ENCODE results near the gene PARK7. TPM values are rescaled to one million over a fixed set of nuclear protein-coding genes. Genes with fewer than 3 reads are reported as not detected.
A peak's percentile ranks its signal among the peaks of the same experiment; 100 is the strongest.

Gene PARK7
- polyA plus RNA-seq, 2 of the 4 experiments (the other 2 are of a cell fraction): 372 to 446 TPM

DNA sequence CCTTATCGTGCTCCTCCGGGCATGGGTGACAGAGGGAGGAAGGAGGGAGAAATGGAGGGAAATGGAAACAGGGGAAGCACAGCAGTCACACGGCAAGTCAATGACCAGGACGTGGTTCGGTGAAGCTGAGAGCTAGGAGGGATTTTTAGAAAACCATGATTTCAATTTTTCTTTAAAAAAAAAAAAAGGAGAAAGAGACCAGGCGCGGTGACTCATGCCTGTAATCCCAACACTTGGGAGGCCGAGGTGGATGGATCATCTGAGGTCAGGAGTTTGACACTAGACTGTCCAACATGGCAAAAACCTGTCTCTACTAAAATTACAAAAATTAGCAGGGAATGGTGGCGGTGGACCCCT is 20.1 kb upstream of the PARK7 start:
- no peaks in the 10 kb centered on the region for H3K9me3 ChIP-seq
- peak overlapping the region; percentile 65 for H3K4me2 ChIP-seq
- DNase-seq (ENCODE audit: low read depth in 1 of 2, low spot score in 1 of 2): no peak
- ChIA-PET CTCF (interaction anchor here (1.5 kb wide), 1 partner anchor 272 kb away, joined by 6 read pairs; no protein-coding TSS in a partner anchor), POLR2A (no interaction called here)
- FAIRE-seq: no peak
- TF ChIP-seq FOSB (CRISPR knock-in tag; IDR thresholded peaks at IDR 0.05): no peak
- TF ChIP-seq NR3C1 (IDR thresholded peaks at IDR 0.05): no peak
- 0 out of 2 replicates have a peak, but pooled peaks have one; percentile 30 for TF ChIP-seq FOSL2 (IDR thresholded peaks at IDR 0.05)
- peak; percentile 42 for TF ChIP-seq FOSL2 (CRISPR knock-in tag; IDR thresholded peaks at IDR 0.05)
- H3K4me3 ChIP-seq: no peak overlapping the region
- ATAC-seq: peak in 1 of 2 experiments; percentile 61; a peak in 3 of 6 replicates
- WGBS (ENCODE audit: missing lambda C conversion rate): 46% methylated on average over 9 of the region's 9 CpGs
- peak overlapping the region in 1 of 2 experiments; percentile 67; a peak in 3 of 6 replicates for H3K27ac ChIP-seq
- peaks cover 24% of the 10 kb centered on the region for H3K4me1 ChIP-seq

DNA sequence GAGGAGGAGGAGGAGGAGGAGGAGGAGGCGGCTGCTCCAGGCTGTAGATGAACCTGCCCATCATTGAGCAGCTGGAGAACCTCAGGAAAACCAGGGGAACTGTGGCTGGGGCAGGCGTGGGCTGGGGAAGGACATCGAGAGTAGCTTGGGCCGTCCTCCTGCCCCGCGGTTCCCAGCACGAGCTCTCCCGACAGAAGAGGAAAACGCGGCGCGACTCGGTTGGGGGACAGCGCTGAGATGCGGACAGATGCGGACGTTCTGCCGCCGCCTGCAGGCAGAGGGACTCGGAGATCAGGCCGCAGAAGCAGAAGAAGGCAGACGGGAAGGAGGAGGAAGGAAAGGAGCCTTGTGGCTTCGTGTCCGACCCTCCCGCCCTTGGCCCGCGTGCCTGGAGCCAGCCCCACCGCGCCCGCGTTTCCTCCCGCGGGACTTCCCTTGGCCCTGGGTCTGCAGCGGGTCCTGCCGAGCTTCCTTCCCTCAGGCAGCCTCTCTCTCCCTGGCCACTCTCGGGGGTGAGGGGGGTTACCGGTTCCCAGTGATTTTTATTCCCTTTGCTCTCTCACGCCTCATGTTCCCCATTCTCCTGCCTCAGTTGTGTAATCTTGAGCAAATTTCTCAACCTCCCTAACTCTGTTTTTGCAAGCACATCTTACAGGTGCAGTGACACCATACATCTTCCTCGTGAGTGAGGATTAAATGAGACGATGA is 19.1 kb upstream of the PARK7 start:
- TF ChIP-seq CBX8 (IDR thresholded peaks at IDR 0.05) (no peak), CBX2 (IDR thresholded peaks at IDR 0.05; ENCODE audit: borderline replicate concordance, low read depth) (no peak), HOXA7 (CRISPR knock-in tag; IDR thresholded peaks at IDR 0.05) (no peak), ZFP36 (IDR thresholded peaks at IDR 0.05; ENCODE audit: borderline replicate concordance, partially characterized antibody) (no peak), MAFK (IDR thresholded peaks at IDR 0.05; ENCODE audit: partially characterized antibody) (no peak), EHF (CRISPR knock-in tag; IDR thresholded peaks at IDR 0.05) (no peak)
- TF ChIP-seq, protein P1, sequence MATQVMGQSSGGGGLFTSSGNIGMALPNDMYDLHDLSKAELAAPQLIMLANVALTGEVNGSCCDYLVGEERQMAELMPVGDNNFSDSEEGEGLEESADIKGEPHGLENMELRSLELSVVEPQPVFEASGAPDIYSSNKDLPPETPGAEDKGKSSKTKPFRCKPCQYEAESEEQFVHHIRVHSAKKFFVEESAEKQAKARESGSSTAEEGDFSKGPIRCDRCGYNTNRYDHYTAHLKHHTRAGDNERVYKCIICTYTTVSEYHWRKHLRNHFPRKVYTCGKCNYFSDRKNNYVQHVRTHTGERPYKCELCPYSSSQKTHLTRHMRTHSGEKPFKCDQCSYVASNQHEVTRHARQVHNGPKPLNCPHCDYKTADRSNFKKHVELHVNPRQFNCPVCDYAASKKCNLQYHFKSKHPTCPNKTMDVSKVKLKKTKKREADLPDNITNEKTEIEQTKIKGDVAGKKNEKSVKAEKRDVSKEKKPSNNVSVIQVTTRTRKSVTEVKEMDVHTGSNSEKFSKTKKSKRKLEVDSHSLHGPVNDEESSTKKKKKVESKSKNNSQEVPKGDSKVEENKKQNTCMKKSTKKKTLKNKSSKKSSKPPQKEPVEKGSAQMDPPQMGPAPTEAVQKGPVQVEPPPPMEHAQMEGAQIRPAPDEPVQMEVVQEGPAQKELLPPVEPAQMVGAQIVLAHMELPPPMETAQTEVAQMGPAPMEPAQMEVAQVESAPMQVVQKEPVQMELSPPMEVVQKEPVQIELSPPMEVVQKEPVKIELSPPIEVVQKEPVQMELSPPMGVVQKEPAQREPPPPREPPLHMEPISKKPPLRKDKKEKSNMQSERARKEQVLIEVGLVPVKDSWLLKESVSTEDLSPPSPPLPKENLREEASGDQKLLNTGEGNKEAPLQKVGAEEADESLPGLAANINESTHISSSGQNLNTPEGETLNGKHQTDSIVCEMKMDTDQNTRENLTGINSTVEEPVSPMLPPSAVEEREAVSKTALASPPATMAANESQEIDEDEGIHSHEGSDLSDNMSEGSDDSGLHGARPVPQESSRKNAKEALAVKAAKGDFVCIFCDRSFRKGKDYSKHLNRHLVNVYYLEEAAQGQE (IDR thresholded peaks at IDR 0.05): no peak

DNA sequence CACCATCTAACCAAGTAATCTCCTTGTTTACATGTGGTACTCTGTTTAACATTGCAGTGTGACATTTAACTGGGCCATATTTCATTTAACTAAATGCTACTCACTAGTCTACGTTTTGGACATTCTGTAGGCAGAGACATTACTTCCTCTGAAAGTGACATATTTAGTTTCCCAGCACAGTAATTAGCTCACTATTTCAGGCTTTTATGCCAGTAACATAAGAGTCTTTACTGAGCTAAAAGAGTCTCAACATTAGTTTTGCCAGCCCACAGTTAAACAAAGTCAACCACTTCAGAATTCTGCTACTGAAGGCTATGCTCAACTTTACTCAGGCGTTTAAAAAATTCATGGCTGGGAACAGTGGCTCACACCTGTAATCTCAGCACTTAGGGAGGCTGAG is 18.3 kb upstream of the PARK7 start:
- Histone ChIP-seq H3K4me2 (no peak overlapping the region), H3K27ac (no peak overlapping the region), H3K9me3 (no peaks in the 10 kb centered on the region), H3K4me1 (peaks cover 24% of the 10 kb centered on the region), H3K4me3 (no peak overlapping the region)
- TF ChIP-seq, protein P2, sequence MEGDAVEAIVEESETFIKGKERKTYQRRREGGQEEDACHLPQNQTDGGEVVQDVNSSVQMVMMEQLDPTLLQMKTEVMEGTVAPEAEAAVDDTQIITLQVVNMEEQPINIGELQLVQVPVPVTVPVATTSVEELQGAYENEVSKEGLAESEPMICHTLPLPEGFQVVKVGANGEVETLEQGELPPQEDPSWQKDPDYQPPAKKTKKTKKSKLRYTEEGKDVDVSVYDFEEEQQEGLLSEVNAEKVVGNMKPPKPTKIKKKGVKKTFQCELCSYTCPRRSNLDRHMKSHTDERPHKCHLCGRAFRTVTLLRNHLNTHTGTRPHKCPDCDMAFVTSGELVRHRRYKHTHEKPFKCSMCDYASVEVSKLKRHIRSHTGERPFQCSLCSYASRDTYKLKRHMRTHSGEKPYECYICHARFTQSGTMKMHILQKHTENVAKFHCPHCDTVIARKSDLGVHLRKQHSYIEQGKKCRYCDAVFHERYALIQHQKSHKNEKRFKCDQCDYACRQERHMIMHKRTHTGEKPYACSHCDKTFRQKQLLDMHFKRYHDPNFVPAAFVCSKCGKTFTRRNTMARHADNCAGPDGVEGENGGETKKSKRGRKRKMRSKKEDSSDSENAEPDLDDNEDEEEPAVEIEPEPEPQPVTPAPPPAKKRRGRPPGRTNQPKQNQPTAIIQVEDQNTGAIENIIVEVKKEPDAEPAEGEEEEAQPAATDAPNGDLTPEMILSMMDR (IDR thresholded peaks at IDR 0.05): no peak
- TF ChIP-seq RAD21 (conservative IDR thresholded peaks at IDR 0.05 in 1 of 2, IDR thresholded peaks at IDR 0.05 in 1 of 2): no peak
- TF ChIP-seq RFX5 (IDR thresholded peaks at IDR 0.05): no peak
- TF ChIP-seq HOXA7 (CRISPR knock-in tag; IDR thresholded peaks at IDR 0.05): no peak
- no peak for TF ChIP-seq GATA3 (IDR thresholded peaks at IDR 0.05; ENCODE audit: borderline replicate concordance)
- WGBS (ENCODE audit: missing lambda C conversion rate): 39% methylated on average over 2 of the region's 2 CpGs
- ChIA-PET CTCF (no interaction called here), POLR2A (no interaction called here)
- no peak for DNase-seq (ENCODE audit: low read depth in 1 of 2, low spot score in 1 of 2)
- ATAC-seq: no peak
- no peak for FAIRE-seq

More for the DNA sequence above, 19.1 kb upstream of the PARK7 start:
- no peak overlapping the region for H3K4me3 ChIP-seq
- POLR2A ChIA-PET: no interaction called here
- H3K9me3 ChIP-seq: no peaks in the 10 kb centered on the region
- no peak overlapping the region for H3K4me2 ChIP-seq
- no peak for DNase-seq (ENCODE audit: low read depth in 1 of 2, low spot score in 1 of 2)
- CTCF ChIA-PET: no interaction called here
- 94% methylated on average over 38 of the region's 40 CpGs for WGBS (ENCODE audit: missing lambda C conversion rate)
- no peak for FAIRE-seq
- no peak for ATAC-seq
- H3K4me1 ChIP-seq: peaks cover 24% of the 10 kb centered on the region
- H3K27ac ChIP-seq: peak overlapping the region in 1 of 2 experiments; percentile 48; a peak in 2 of 6 replicates

Data from A549 (cell line).